HG03378 (cell line): ENCODE measurements around the gene RNF220.
"Not testable (repeated sequence)": the region's sequence is repeated elsewhere in the genome, so short reads cannot be mapped to it uniquely, and the experiment has no call there.

Experiments
- ATAC-seq: cut with Tn5 transposase; IDR thresholded peaks from one replicate; pipeline ENCODE4 v1.9.1; 2021; ENCODE audit warnings: mild to moderate bottlenecking, moderate library complexity; ENCODE audit not compliant: unreplicated experiment

The RNF220 gene

GRCh38 chr1:44695671-44696070 is 290.6 kb downstream of the RNF220 start:
- no peak for ATAC-seq

GRCh38 chr1:44696101-44696500 is 291.0 kb downstream of the RNF220 start:
- no peak for ATAC-seq

- no peak for ATAC-seq
These were observed 291.8 kb downstream of the RNF220 start for GRCh38 chr1:44696789-44697345.

GRCh38 chr1:44698138-44698537 is 293.1 kb downstream of the RNF220 start:
- no peak for ATAC-seq

GRCh38 chr1:44699375-44699774 is 294.3 kb downstream of the RNF220 start:
- ATAC-seq, result not testable (repeated sequence)

GRCh38 chr1:44700573-44700972 is 295.5 kb downstream of the RNF220 start:
- no peak for ATAC-seq

GRCh38 chr1:44701141-44701573 is 296.1 kb downstream of the RNF220 start:
- ATAC-seq, result no peak
